ENCODE data around the gene GOLGA3. TPM values are rescaled to one million over a fixed set of nuclear protein-coding genes. Genes with fewer than 3 reads are reported as not detected.

The GOLGA3 gene
- total RNA-seq, 4 donors from 2014 or later = 47.8 to 90.8 (median 76.6) TPM

DNA sequence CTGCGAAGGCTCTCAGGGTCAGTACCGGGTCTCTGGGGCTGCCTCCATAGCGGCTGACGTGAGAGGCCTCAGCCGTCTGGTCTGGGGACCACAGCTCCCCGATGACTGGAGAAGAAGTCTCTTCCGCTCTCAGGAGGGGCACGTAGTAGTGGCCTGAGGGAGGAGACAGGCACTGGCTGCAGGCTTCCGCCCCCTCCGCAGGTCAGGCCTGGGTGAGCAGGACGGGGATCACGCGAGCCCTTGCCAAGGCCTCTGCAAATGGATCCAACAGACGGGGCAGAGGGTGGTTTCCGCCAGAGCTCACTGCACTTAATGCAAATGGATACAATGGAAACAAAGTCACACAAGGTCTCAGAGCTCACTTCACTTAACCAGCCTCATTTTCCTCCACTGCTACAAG, 91.8 kb downstream of the GOLGA3 start:
- peaks cover 0 to 98% (median 4%) of the 10 kb centered on the region in 3 donors for H3K36me3 ChIP-seq
- H3K4me3 ChIP-seq = no peak overlapping the region
- no peaks in the 10 kb centered on the region for H3K9me3 ChIP-seq
- no peak for DNase-seq
- no peaks in the 10 kb centered on the region for H3K4me1 ChIP-seq
- no peaks in the 10 kb centered on the region for H3K27me3 ChIP-seq
- H3K27ac ChIP-seq = no peak overlapping the region
- TF ChIP-seq POLR2A (IDR thresholded peaks at IDR 0.05) (no peak), CTCF (IDR thresholded peaks at IDR 0.05) (no peak)

DNA sequence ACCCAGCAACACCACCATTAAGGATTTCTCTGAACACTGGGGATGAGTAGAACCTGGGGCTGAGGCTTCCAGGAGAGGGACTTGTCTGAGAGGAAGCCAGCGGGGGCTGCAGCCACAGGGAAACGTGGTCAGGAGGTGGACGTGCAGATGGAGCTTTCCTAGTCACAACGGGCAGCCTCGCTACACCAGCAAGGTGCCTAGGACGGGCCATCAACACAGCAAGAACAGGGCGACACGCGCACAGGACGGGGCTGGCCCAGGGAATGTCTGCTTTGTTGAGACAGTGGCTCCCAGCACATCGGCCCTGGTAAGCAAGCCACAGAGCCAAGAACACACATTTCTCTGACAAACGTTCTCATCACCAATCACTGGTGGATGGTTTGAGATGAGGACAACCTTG, 92.3 kb downstream of the GOLGA3 start:
- H3K36me3 ChIP-seq = peaks cover 0 to 98% (median 4%) of the 10 kb centered on the region in 3 donors
- no peaks in the 10 kb centered on the region for H3K4me1 ChIP-seq
- H3K27me3 ChIP-seq = no peaks in the 10 kb centered on the region
- no peak overlapping the region for H3K4me3 ChIP-seq
- H3K9me3 ChIP-seq = no peaks in the 10 kb centered on the region
- DNase-seq = no peak
- TF ChIP-seq CTCF (IDR thresholded peaks at IDR 0.05) (no peak), POLR2A (IDR thresholded peaks at IDR 0.05) (no peak)
- no peak overlapping the region for H3K27ac ChIP-seq

- peaks cover 0 to 98% (median 4%) of the 10 kb centered on the region in 3 donors for H3K36me3 ChIP-seq
- no peaks in the 10 kb centered on the region for H3K27me3 ChIP-seq
- H3K4me3 ChIP-seq = no peak overlapping the region
- TF ChIP-seq CTCF (IDR thresholded peaks at IDR 0.05) (no peak), POLR2A (IDR thresholded peaks at IDR 0.05) (no peak)
- H3K9me3 ChIP-seq = no peaks in the 10 kb centered on the region
- H3K27ac ChIP-seq = no peak overlapping the region
- no peak for DNase-seq
- no peaks in the 10 kb centered on the region for H3K4me1 ChIP-seq
Observed at GRCh38 chr12:132735496-132735895, 93.2 kb downstream of the GOLGA3 start.

DNA sequence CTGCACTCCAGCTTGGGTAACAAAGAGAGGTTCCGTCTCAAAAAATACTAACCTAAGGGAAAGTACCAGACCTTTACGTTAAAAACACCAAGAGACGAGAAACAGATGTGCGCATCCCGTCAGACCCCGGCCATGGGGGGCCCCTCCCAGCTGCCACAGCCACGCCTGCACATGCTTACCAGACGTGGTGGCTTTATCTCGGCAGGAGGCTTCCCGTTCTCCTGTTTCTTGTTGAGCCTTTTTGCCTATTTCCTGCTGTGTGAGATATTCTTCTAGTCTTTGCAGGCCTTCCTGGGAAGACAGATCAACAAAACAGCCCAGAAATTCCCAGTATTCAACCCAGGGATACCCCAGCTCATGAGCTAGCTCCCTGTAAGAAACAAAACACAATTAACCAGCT, 94.5 kb downstream of the GOLGA3 start:
- Histone ChIP-seq H3K4me3 (no peak overlapping the region), H3K27ac (no peak overlapping the region), H3K36me3 (peaks cover 0 to 94% (median 0%) of the 10 kb centered on the region in 3 donors), H3K4me1 (no peaks in the 10 kb centered on the region), H3K9me3 (no peaks in the 10 kb centered on the region), H3K27me3 (no peaks in the 10 kb centered on the region)
- TF ChIP-seq POLR2A (IDR thresholded peaks at IDR 0.05) (no peak), CTCF (IDR thresholded peaks at IDR 0.05) (no peak)
- DNase-seq = no peak

DNA sequence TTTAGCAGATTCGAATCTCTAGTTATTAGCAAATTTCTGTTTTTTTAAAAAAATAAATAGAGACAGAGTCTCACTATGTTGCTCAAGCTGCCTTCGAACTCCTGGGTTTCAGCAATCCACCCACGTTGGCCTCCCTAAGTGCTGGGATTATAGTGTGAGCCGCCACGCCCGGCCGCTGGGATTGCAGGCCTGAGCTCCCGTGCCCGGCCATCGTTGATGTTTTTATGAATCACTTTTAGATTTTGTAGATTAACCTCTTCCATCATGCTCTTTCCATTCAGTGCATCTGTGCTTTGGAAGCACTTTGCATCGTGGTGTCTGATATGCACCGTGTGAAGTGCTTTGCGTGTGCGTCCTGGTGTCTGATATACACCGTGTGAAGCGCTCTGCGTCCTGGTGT, 97.1 kb downstream of the GOLGA3 start:
- no peak overlapping the region for H3K27ac ChIP-seq
- H3K27me3 ChIP-seq = no peaks in the 10 kb centered on the region
- TF ChIP-seq CTCF (IDR thresholded peaks at IDR 0.05) (no peak), POLR2A (IDR thresholded peaks at IDR 0.05) (no peak)
- no peak for DNase-seq
- no peaks in the 10 kb centered on the region for H3K4me1 ChIP-seq
- H3K36me3 ChIP-seq = peaks cover 0 to 96% (median 0%) of the 10 kb centered on the region in 3 donors
- H3K9me3 ChIP-seq = no peaks in the 10 kb centered on the region
- H3K4me3 ChIP-seq = no peak overlapping the region

GRCh38 chr12:132730353-132730752, 98.3 kb downstream of the GOLGA3 start:
- no peak for DNase-seq
- Histone ChIP-seq H3K36me3 (peaks cover 0 to 96% (median 0%) of the 10 kb centered on the region in 3 donors), H3K9me3 (no peaks in the 10 kb centered on the region), H3K4me3 (no peak overlapping the region), H3K27me3 (no peaks in the 10 kb centered on the region), H3K4me1 (no peaks in the 10 kb centered on the region), H3K27ac (no peak overlapping the region)
- no peak for TF ChIP-seq POLR2A (IDR thresholded peaks at IDR 0.05)
- no peak for TF ChIP-seq CTCF (IDR thresholded peaks at IDR 0.05)
